Spleen (tissue), 11 donors: Measurements from ENCODE around the gene PDXDC1. TPM values are rescaled to one million over a fixed set of nuclear protein-coding genes. Genes with fewer than 3 reads are reported as not detected.
A peak's percentile ranks its signal among the peaks of the same experiment; 100 is the strongest.
"Not testable (repeated sequence)": the region's sequence is repeated elsewhere in the genome, so short reads cannot be mapped to it uniquely, and the experiment has no call there.

ENCODE experiments used
- DNase-seq: peaks from one replicate; pipeline ENCODE4 v3.0.0-alpha.2; 2020
- H3K27ac ChIP-seq, 8 donors: fragments of 200-600 bp; sonication (generic) in 7 of 8; 1 replicate in 4 of 8; 2 replicates in 4 of 8; pipeline versions ENCODE4 v1.5.0 to v1.8.0; 2016 to 2021; ENCODE audit warnings: inconsistent platforms in 4 of 8, mild to moderate bottlenecking in 4 of 8, moderate library complexity in 1 of 8
- H3K27me3 ChIP-seq, 7 donors: fragments of 200-600 bp; sonication (generic) in 6 of 7; replicated peaks in 1 of 7; 1 replicate in 4 of 7; 2 replicates in 3 of 7; pipeline versions ENCODE4 v1.5.0 to v1.8.0; 2016 to 2021; ENCODE audit warnings: inconsistent platforms in 3 of 7, mild to moderate bottlenecking in 1 of 7
- H3K36me3 ChIP-seq, 6 donors: fragments of 200-600 bp; sonication (generic) in 5 of 6; 1 replicate in 4 of 6; 2 replicates in 2 of 6; pipeline versions ENCODE4 v1.5.0 to v1.8.0; 2016 to 2021; ENCODE audit warnings: inconsistent platforms in 2 of 6
- H3K4me1 ChIP-seq, 6 donors: fragments of 200-600 bp; sonication (generic) in 5 of 6; 1 replicate in 3 of 6; 2 replicates in 3 of 6; pipeline versions ENCODE4 v1.5.0 to v1.8.0; 2016 to 2021; ENCODE audit warnings: inconsistent platforms in 3 of 6
- H3K4me3 ChIP-seq, 8 donors: fragments of 200-600 bp; sonication (generic) in 7 of 8; 1 replicate in 4 of 8; 2 replicates in 4 of 8; pipeline versions ENCODE4 v1.5.0 to v1.8.0; 2016 to 2021; ENCODE audit warnings: inconsistent platforms in 4 of 8, mild to moderate bottlenecking in 4 of 8, moderate library complexity in 2 of 8
- H3K9me3 ChIP-seq, 8 donors: fragments of 200-600 bp; sonication (generic) in 7 of 8; 1 replicate in 4 of 8; 2 replicates in 4 of 8; pipeline versions ENCODE4 v1.5.0 to v1.8.0; 2016 to 2021; ENCODE audit warnings: inconsistent platforms in 4 of 8
- POLR2A ChIP-seq, 3 donors: fragments of 450-650 bp; IDR thresholded peaks; one replicate each; pipeline ENCODE4 v1.5.1; 2017; ENCODE audit warnings: antibody characterized with exemption in 3 of 3, mild to moderate bottlenecking in 1 of 3
- POLR2AphosphoS5 ChIP-seq, 3 donors: sonication (generic); formaldehyde crosslinking; IDR thresholded peaks; one replicate each; pipeline ENCODE4 v1.5.1; 2017; ENCODE audit warnings: antibody characterized with exemption in 3 of 3
- WGBS, 5 donors: extraction: QIAGEN DNeasy Blood & Tissue Kit in 3 of 5; methylation state at CpG; one replicate each; pipeline versions ENCODE4 v1.1.5 to v1.1.7; 2013 to 2018; 5-methylcytosine and 5-hydroxymethylcytosine counted together
- intact Hi-C: fragments of 100-400 bp; cut with DNase I; formaldehyde crosslinking; loops from one replicate; pipeline ENCODE4 v1.15.0; 2023; ENCODE audit warnings: low total_unique reads
- polyA plus RNA-seq, 3 donors: library from polyadenylated mRNA; stranded (reverse); fragments of 200-250 nt; gene quantifications; one replicate each; pipeline ENCODE4 v1.2.1, GENCODE V29; 2013
- total RNA-seq, 7 donors: library from RNA; depleted of rRNA in 3 of 7; stranded (reverse); fragments of >200 nt in 3 of 7; fragmentation: NEBNext Ultra II Directional in 4 of 7; extraction: Animal tissue kit (Norgen Biotek cat#: 25700) in 4 of 7; gene quantifications; one replicate each; pipeline versions ENCODE4 v1.1.0 to v1.2.1, GENCODE V29; 2016 to 2021
- TF ChIP-seq, protein P1 (sequence below), 11 experiments: fragments of 200-600 bp in 7 of 11; fragments of 450-650 bp in 4 of 11; sonication (generic) in 4 of 11; IDR thresholded peaks in 8 of 11; conservative IDR thresholded peaks in 3 of 11; 1 replicate in 7 of 11; 2 replicates in 4 of 11; pipeline versions ENCODE4 v1.4.0 to v1.8.0; 2016 to 2021; ENCODE audit warnings: antibody characterized with exemption in 11 of 11, inconsistent platforms in 4 of 11, mild to moderate bottlenecking in 1 of 11
- donor health status: healthy with polysubstance abuse.
- donor health status: DM: no; HTN: no; CAD: no; lungs with moderate emphysema.
- donor health status: DM: no; HTN: no; CAD: no.
- donor health status: Bipolar disorder and iron deficiency.
- donor health status: healthy.
- donor health status: DM: no; HTN: no; CAD: no.
- donor health status: DM: yes; HTN: yes; CAD: no.

PDXDC1 gene
- total and polyA plus RNA-seq, 10 donors = 17.7 to 80.7 (median 62.8) TPM

DNA sequence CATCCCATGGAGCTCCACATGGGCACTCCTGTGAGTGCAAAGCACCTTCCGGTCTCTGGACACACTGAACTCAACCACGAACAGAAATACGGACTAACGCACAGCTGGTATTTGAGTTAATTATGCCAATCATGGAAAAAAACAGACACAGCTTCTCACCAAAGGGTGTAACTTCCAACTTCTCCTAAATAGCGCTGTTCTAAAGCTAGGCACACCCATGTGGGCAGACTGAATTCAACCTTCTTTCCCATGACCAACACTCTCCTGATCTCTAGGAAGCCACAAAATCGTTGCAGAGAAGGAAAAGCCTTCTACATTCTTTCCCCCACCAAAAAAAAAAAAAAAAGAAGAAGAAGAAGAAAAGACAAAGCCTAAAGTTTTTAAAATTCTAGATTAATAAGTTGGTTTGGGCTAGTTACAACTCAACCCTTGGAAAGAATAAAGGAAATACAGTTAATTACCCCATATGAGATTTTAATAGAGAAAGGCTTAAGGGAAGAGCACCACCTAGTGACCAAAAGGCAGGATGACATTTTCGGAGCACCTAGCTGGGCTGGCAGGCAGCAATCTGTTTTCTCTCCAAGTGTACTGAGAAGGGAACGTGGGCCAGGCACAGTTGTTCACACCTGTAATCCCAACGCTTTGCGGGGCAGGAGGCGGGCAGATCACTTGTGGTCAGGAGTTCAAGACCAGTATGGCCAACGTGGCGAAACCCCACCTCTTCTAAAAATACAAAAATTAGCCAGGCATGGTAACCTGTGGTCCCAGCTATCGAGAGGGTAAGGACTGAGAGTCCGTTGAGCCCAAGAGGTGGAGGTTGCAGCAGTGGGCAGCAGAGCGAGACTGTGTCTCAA is 97.3 kb downstream of the PDXDC1 start:
- DNase-seq, H3K4me3 ChIP-seq, H3K9me3 ChIP-seq, H3K27me3 ChIP-seq, H3K4me1 ChIP-seq, intact Hi-C loops, H3K27ac ChIP-seq: not testable (repeated sequence)
- H3K36me3 ChIP-seq = peaks cover 0 to 89% (median 63%) of the 10 kb centered on the region in 6 donors
- 56 to 70% (median 67%) methylated on average over 15 to 16 of the region's 16 CpGs for WGBS, 5 donors
- TF ChIP-seq, protein P1, sequence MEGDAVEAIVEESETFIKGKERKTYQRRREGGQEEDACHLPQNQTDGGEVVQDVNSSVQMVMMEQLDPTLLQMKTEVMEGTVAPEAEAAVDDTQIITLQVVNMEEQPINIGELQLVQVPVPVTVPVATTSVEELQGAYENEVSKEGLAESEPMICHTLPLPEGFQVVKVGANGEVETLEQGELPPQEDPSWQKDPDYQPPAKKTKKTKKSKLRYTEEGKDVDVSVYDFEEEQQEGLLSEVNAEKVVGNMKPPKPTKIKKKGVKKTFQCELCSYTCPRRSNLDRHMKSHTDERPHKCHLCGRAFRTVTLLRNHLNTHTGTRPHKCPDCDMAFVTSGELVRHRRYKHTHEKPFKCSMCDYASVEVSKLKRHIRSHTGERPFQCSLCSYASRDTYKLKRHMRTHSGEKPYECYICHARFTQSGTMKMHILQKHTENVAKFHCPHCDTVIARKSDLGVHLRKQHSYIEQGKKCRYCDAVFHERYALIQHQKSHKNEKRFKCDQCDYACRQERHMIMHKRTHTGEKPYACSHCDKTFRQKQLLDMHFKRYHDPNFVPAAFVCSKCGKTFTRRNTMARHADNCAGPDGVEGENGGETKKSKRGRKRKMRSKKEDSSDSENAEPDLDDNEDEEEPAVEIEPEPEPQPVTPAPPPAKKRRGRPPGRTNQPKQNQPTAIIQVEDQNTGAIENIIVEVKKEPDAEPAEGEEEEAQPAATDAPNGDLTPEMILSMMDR (IDR thresholded peaks at IDR 0.05 in 8 of 11, conservative IDR thresholded peaks at IDR 0.05 in 3 of 11) = peak in 5 of 11 experiments; percentile 41 to 59 (median 48)

DNA sequence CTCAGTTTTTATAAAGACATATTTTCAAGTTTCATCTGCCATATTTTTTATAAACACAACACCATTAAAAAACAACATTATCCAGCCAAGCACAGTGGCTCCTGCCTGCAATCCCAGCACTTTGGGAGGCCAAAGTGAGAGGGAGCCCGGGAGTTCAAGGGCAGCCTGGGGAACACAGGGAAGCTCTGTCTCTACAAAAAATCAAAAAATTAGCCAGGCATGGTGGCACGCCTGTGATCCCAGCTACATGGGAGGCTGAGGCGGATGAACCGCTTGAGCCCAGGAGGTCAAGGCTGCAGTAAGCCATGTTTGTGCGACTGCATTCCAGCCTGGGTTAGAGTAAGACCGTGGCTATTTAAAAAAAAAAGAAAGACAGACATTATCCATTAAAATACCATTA is 98.3 kb downstream of the PDXDC1 start:
- intact Hi-C loops = no loop called here
- 71 to 87% (median 83%) methylated on average over 6 of the region's 6 CpGs for WGBS, 5 donors
- H3K27me3 ChIP-seq = no peaks in the 10 kb centered on the region
- no peak for TF ChIP-seq POLR2A (IDR thresholded peaks at IDR 0.05)
- TF ChIP-seq POLR2AphosphoS5 (IDR thresholded peaks at IDR 0.05) = peak in 1 of 3 donors; percentile 10
- TF ChIP-seq, protein P1 (IDR thresholded peaks at IDR 0.05 in 8 of 11, conservative IDR thresholded peaks at IDR 0.05 in 3 of 11) = no peak
- H3K36me3 ChIP-seq = peaks cover 0 to 92% (median 69%) of the 10 kb centered on the region in 6 donors
- H3K4me3 ChIP-seq = no peak overlapping the region
- no peaks in the 10 kb centered on the region for H3K9me3 ChIP-seq
- no peak overlapping the region for H3K27ac ChIP-seq
- H3K4me1 ChIP-seq = peaks cover 0 to 9% (median 0%) of the 10 kb centered on the region in 6 donors
- DNase-seq = no peak

DNA sequence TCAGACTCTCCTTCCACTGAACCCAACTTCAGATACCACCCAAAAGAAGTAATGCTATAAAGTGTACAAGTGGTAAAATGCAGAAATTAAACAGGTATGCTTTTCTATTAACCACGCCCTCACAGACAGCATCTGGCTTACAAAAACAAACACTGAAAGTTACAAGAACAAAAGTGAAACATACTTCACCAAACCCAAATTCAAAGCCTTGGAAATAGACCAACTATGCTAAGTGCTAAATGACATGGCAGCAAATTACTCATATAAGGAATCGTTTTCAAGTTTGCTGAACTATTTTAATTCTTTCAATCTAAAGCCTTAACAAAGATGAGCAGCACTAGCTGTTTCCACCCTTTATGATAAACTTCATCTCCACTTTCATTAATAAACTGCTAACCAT is 101.3 kb downstream of the PDXDC1 start:
- intact Hi-C loops, DNase-seq, H3K4me1 ChIP-seq, H3K4me3 ChIP-seq, H3K9me3 ChIP-seq, H3K27me3 ChIP-seq: not testable (repeated sequence)
- 65 to 81% (median 70%) methylated on average over 2 of the region's 2 CpGs for WGBS, 5 donors
- Histone ChIP-seq H3K27ac (peak overlapping the region in 2 of 8 donors; percentile 8 to 30), H3K36me3 (peaks cover 0 to 89% (median 68%) of the 10 kb centered on the region in 6 donors)

DNA sequence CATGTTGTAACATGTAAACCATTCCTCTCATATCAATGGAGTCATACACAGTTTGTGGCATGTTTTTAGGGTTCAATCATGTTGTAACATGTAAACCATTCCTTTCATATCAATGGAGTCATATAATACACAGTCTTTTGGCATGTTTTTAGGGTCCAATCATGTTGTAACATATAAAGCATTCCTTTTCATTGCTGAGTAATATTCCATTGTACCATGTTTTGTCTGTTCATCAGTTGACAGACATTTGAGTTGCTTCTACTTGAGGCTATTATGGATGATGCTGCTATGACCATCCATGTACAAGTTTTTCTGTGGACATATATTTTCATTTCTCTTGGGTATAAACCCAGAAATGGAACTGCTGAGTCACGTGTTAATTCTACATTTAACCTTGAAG is 106.1 kb downstream of the PDXDC1 start:
- H3K36me3 ChIP-seq = peaks cover 0 to 98% (median 75%) of the 10 kb centered on the region in 6 donors
- H3K4me3 ChIP-seq, DNase-seq, intact Hi-C loops, H3K27ac ChIP-seq, H3K9me3 ChIP-seq, H3K27me3 ChIP-seq, H3K4me1 ChIP-seq: not testable (repeated sequence)
- 43 to 100% (median 95%) methylated on average over 1 of the region's 1 CpG for WGBS, 5 donors

DNA sequence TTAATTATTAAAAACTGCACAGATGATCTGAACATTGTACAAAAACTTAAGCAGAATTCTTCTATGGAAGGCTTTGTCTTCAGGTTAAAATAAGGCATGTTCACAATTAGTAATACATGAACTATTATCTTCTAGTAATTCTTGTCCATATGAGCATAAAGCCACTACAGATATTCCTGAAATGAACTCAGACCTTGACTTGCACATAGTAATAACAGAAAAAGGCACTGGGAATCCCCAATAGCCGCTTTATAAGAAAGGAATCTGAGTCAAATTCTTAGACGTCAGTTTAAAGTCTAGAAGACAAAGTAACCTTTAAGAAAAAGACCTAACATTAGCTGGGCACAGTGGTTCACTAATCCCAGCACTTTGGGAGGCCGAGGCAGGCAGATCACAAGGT is 108.0 kb downstream of the PDXDC1 start:
- DNase-seq, H3K4me3 ChIP-seq, H3K27ac ChIP-seq, H3K4me1 ChIP-seq, H3K27me3 ChIP-seq, intact Hi-C loops, H3K9me3 ChIP-seq: not testable (repeated sequence)
- peaks cover 0 to 98% (median 62%) of the 10 kb centered on the region in 6 donors for H3K36me3 ChIP-seq
- 78 to 86% (median 79%) methylated on average over 3 of the region's 3 CpGs for WGBS, 5 donors

DNA sequence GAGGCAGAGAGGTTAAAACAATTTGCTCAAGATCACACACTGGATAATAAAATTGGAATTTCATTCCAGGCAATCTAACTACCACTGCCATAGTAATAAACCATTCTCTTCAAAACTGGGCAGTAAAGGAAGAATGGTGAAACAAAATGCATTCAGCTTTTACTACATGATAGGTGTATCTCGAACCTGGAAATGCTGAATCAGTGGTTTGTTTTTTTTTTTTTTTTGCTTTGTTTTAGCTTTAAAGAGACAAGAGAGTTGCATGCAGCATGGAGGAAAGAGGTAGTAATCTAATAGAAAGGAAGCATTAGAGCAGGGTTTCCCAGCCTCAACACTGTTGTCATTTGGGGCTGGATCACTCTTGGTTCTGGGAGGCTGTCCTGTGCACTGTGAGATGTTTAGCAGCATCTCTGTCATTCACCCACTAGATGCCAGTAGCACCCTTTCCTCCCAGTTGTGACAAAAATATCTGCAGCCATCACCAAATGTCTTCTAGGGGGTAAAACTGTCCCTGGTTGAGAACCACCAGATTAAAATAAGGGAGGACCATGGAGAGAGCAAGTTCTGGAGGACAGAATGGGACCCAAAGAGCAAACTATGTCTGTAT is 115.9 kb downstream of the PDXDC1 start:
- Histone ChIP-seq H3K4me1 (peaks cover 8 to 49% (median 24%) of the 10 kb centered on the region in 6 donors), H3K36me3 (peaks cover 0 to 65% (median 18%) of the 10 kb centered on the region in 6 donors)
- H3K9me3 ChIP-seq, H3K27me3 ChIP-seq, H3K27ac ChIP-seq, H3K4me3 ChIP-seq, DNase-seq, intact Hi-C loops: not testable (repeated sequence)
- 59 to 89% (median 75%) methylated on average over 1 of the region's 1 CpG for WGBS, 5 donors

DNA sequence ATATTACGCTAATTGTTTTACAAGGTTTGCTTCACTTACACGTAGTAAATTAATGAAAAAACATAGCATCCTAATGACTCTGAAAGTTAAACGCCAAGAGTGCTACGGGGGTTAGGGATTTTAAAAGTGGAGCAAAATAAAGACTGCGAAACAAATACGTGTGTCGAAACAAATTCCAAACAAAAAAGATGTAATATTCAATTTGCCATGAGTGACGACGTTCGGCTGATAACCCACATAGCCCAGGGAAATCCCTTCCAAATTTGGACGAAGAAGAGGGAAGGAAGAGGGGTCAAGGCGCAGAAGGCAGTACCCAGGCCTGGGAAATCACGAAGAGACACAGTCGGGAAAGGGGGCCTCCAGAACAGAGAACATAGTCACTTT is 118.7 kb downstream of the PDXDC1 start:
- H3K9me3 ChIP-seq, DNase-seq, H3K27me3 ChIP-seq, intact Hi-C loops: not testable (repeated sequence)
- 7 to 12% (median 10%) methylated on average over 11 to 14 of the region's 14 CpGs for WGBS, 5 donors
- H3K4me3 ChIP-seq = peak overlapping the region; percentile 43 to 84 (median 64)
- H3K27ac ChIP-seq = peak overlapping the region in 7 of 8 donors; percentile 77 to 91 (median 87)
- H3K4me1 ChIP-seq = peaks cover 8 to 39% (median 22%) of the 10 kb centered on the region in 6 donors
- peaks cover 0 to 38% (median 12%) of the 10 kb centered on the region in 6 donors for H3K36me3 ChIP-seq
